ENCODE results near the gene LGALS3BP. TPM values are rescaled to one million over a fixed set of nuclear protein-coding genes. Genes with fewer than 3 reads are reported as not detected.

LGALS3BP gene
- total RNA-seq, 4 donors from 2014 or later: 193 to 443 (median 390) TPM

DNA sequence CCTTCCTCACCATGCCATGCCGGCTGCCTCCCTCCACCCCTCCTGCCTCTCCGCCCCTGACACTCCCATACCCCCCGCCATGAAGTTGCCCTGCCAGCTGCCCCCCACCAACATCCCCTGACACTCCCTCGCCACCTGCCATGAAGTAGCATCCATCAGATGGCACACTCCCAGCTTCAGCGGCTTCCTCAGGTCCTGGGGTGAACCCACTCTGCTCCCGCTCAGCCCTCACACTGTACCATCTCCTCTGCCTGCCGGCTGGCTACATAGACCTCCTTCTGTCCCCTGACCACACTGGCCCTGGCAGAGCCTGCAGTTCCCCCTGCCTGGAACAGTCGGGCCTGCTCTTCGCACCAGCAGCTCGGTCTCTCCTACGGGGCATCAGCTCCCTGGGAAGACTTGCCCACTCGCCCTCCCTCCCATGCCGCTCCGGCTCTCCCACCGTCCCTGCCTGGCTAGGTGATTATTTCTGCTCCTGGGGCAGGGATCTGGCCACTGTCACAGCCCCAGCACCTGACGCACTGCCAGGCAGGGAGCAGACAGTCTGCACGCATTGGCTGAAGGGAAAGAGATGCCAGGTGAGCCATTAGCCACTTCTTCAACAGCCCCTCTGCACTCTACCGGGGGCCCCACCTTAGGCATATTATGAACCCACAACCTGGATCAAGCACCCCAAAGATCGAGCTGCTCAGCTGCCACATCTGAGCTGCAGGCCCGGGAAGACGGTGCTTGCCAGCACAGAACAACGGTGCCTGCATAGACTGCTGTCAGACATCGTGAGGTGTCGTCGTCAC, 20.9 kb upstream of the LGALS3BP start:
- Histone ChIP-seq H3K27ac (no peak overlapping the region), H3K36me3 (peaks cover 20 to 23% of the 10 kb centered on the region in 2 donors), H3K9me3 (no peaks in the 10 kb centered on the region), H3K27me3 (no peaks in the 10 kb centered on the region), H3K4me3 (replicated peaks in 1 of 3) (no peak overlapping the region), H3K4me1 (peaks cover 6% of the 10 kb centered on the region in 2 donors)
- TF ChIP-seq, protein P1, sequence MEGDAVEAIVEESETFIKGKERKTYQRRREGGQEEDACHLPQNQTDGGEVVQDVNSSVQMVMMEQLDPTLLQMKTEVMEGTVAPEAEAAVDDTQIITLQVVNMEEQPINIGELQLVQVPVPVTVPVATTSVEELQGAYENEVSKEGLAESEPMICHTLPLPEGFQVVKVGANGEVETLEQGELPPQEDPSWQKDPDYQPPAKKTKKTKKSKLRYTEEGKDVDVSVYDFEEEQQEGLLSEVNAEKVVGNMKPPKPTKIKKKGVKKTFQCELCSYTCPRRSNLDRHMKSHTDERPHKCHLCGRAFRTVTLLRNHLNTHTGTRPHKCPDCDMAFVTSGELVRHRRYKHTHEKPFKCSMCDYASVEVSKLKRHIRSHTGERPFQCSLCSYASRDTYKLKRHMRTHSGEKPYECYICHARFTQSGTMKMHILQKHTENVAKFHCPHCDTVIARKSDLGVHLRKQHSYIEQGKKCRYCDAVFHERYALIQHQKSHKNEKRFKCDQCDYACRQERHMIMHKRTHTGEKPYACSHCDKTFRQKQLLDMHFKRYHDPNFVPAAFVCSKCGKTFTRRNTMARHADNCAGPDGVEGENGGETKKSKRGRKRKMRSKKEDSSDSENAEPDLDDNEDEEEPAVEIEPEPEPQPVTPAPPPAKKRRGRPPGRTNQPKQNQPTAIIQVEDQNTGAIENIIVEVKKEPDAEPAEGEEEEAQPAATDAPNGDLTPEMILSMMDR (IDR thresholded peaks at IDR 0.05): no peak
- TF ChIP-seq POLR2A (IDR thresholded peaks at IDR 0.05): no peak
- intact Hi-C loops (cut with DNase I): no loop called here
- WGBS, 2 donors: 96 to 97% methylated on average over 23 to 25 of the region's 25 CpGs
- DNase-seq: no peak

DNA sequence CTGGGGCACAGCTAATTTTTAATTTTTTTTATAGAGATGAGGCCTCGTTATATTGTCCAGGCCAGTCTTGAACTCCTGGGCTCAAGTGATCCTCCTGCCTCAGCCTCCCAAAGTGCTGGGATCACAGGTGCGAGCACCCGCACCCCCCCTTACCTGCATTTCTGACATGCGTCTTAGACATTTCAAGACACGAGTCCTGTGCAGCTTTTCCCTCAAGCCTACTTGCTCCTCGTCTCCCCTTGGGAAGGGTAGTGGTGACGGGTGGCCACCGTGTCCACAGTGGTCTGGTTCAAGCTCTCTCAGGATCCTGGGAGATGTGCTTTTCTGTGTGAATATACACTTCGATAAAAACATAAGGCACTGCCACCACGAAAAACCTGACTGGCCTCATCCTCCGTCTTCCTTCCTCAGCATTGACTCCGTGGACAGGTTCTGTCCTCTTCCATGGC, 20.2 kb upstream of the LGALS3BP start:
- H3K9me3 ChIP-seq: no peaks in the 10 kb centered on the region
- WGBS, 2 donors: 96 to 97% methylated on average over 12 of the region's 12 CpGs
- no peak overlapping the region for H3K4me3 ChIP-seq (replicated peaks in 1 of 3)
- no peak overlapping the region for H3K27ac ChIP-seq
- H3K4me1 ChIP-seq: peaks cover 0 to under 1% of the 10 kb centered on the region in 2 donors
- H3K36me3 ChIP-seq: peaks cover 20 to 23% of the 10 kb centered on the region in 2 donors
- H3K27me3 ChIP-seq: no peaks in the 10 kb centered on the region
- no peak for TF ChIP-seq POLR2A (IDR thresholded peaks at IDR 0.05)
- TF ChIP-seq, protein P1 (IDR thresholded peaks at IDR 0.05): no peak
- intact Hi-C loops (cut with DNase I): no loop called here
- DNase-seq: no peak

DNA sequence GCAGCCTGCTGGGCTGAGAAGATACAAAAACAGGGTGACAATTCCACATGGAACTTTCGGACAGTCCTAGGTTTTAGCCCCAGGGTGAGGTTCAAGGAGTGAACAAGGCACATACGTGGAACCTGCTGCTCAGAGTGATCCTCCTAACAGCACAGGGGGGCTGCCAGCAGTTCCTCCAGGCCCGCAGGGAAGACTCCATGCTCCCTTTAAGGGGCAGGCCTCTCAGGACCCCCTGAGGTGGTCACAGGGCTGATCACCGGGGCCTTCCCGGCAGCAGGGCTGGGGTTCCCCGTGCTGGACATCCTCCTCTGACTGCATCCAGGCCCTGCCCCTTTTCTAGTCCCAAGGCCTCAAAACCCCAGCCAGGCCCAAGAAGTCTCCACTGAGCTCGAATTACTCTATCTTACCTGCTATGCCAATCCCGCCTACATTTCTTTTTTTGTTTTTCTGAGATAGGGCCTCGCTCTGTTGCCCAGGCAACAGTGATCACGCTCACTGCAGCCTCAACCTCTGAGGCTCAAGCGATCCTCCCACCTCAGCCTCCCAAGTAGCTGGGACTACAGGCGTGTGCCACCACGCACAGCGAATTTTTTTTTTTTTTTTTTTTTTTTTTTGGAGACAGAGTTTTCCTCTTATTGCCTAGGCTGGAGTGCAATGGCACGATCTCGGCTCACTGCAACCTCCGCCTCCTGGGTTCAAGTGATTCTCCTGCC, 19.5 kb upstream of the LGALS3BP start:
- WGBS, 2 donors: 93 to 96% methylated on average over 15 to 17 of the region's 17 CpGs
- Histone ChIP-seq H3K36me3 (peaks cover 20 to 23% of the 10 kb centered on the region in 2 donors), H3K27ac (no peak overlapping the region), H3K9me3 (no peaks in the 10 kb centered on the region), H3K4me1 (no peaks in the 10 kb centered on the region), H3K27me3 (no peaks in the 10 kb centered on the region), H3K4me3 (replicated peaks in 1 of 3) (no peak overlapping the region)
- intact Hi-C loops (cut with DNase I): no loop called here
- DNase-seq: no peak
- TF ChIP-seq POLR2A (IDR thresholded peaks at IDR 0.05): no peak
- TF ChIP-seq, protein P1 (IDR thresholded peaks at IDR 0.05): no peak

DNA sequence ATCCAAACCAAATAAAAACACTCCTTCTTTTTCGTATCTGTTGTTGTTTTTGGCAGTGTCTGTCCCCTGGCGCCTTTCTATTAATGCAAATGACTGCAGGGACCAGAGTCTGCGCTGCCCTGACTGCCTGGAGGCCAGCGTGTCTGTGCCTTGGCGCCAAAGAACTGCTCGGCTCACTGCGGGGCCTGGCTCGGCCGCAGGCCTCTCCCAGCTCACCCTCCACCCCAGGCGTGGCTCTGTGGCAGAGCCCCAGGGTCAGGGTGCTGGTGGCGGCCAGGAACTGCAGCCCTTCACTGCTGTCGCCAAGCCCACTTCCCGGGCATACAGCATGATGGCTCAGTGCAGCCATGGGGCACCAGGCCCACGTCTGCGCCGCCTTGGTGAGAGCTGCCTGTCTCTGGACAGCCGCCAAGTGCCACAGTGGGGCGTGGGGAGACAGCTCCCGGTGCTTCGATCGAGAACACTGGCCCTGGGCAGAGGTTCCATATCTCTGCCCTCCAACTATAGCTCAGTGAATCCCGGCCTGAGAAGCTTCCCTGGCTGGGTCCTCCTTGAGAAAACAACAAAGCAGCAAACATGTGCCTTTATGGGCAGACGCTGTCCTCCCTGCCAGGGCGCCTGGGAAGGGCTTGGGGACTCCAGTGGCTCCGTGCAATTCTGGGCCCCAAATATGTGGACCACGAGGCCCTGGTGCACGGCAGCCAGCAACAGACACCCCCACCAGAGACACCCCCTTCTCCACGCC, 18.8 kb upstream of the LGALS3BP start:
- DNase-seq: no peak
- no peaks in the 10 kb centered on the region for H3K9me3 ChIP-seq
- no peak overlapping the region for H3K27ac ChIP-seq
- peaks cover 23 to 25% of the 10 kb centered on the region in 2 donors for H3K36me3 ChIP-seq
- no peaks in the 10 kb centered on the region for H3K4me1 ChIP-seq
- TF ChIP-seq, protein P1 (IDR thresholded peaks at IDR 0.05): no peak
- TF ChIP-seq POLR2A (IDR thresholded peaks at IDR 0.05): no peak
- WGBS, 2 donors: 84 to 88% methylated on average over 12 to 14 of the region's 28 CpGs
- no peaks in the 10 kb centered on the region for H3K27me3 ChIP-seq
- H3K4me3 ChIP-seq (replicated peaks in 1 of 3): no peak overlapping the region
- intact Hi-C loops (cut with DNase I): no loop called here
